Trophoblast cell (in vitro differentiated cells and primary cell): ENCODE measurements around the gene MYO5A.
"Not testable (repeated sequence)": the region's sequence is repeated elsewhere in the genome, so short reads cannot be mapped to it uniquely, and the experiment has no call there.

Experiments
- DNase-seq, 2 donors: peaks; one replicate each; pipeline ENCODE4 v3.0.0-alpha.2; 2016
- H2AFZ ChIP-seq: 2 replicates; pipeline ENCODE4 v1.6.1; 2013; ENCODE audit warnings: low read length, moderate library complexity, mild to moderate bottlenecking; ENCODE audit not compliant: insufficient read depth, poor library complexity
- H2AK5ac ChIP-seq: 2 replicates; pipeline ENCODE4 v1.6.1; 2013; ENCODE audit warnings: mild to moderate bottlenecking, low read length
- H2BK120ac ChIP-seq: 2 replicates; pipeline ENCODE4 v1.6.1; 2013; ENCODE audit warnings: low read length, mild to moderate bottlenecking, moderate library complexity; ENCODE audit not compliant: insufficient read depth, poor library complexity
- H2BK12ac ChIP-seq: 2 replicates; pipeline ENCODE4 v1.6.1; 2013; ENCODE audit warnings: mild to moderate bottlenecking, low read length, moderate library complexity
- H2BK5ac ChIP-seq: 2 replicates; pipeline ENCODE4 v1.6.1; 2013; ENCODE audit warnings: low read length, low read depth, moderate library complexity, mild to moderate bottlenecking; ENCODE audit not compliant: poor library complexity
- H3K14ac ChIP-seq: 2 replicates; pipeline ENCODE4 v1.6.1; 2013; ENCODE audit warnings: mild to moderate bottlenecking, low read length
- H3K18ac ChIP-seq: 2 replicates; pipeline ENCODE4 v1.6.1; 2013; ENCODE audit warnings: mild to moderate bottlenecking, low read length
- H3K23ac ChIP-seq: 2 replicates; pipeline ENCODE4 v1.6.1; 2013; ENCODE audit warnings: low read length
- H3K27ac ChIP-seq: 2 replicates; pipeline ENCODE4 v1.5.1; 2013; ENCODE audit warnings: low read depth, mild to moderate bottlenecking, inconsistent platforms, low read length, moderate library complexity
- H3K27me3 ChIP-seq: 2 replicates; pipeline ENCODE4 v1.6.1; 2013; ENCODE audit warnings: inconsistent platforms, mild to moderate bottlenecking, low read length, moderate library complexity; ENCODE audit not compliant: insufficient read depth
- H3K36me3 ChIP-seq, 2 experiments: 1 replicate in 1 of 2; 2 replicates in 1 of 2; pipeline ENCODE4 v1.6.1; 2013; ENCODE audit warnings: low read length in 2 of 2, mild to moderate bottlenecking in 2 of 2, moderate library complexity in 1 of 2; ENCODE audit not compliant: insufficient read depth in 2 of 2, control insufficient read depth in 1 of 2
- H3K4ac ChIP-seq: 2 replicates; pipeline ENCODE4 v1.6.1; 2013; ENCODE audit warnings: low read depth, mild to moderate bottlenecking, low read length, moderate library complexity
- H3K4me1 ChIP-seq, 2 experiments: 1 replicate in 1 of 2; 2 replicates in 1 of 2; pipeline ENCODE4 v1.6.1; 2013; ENCODE audit warnings: low read length in 2 of 2, mild to moderate bottlenecking in 2 of 2, moderate library complexity in 1 of 2; ENCODE audit not compliant: insufficient read depth in 2 of 2, control insufficient read depth in 1 of 2
- H3K4me2 ChIP-seq: 2 replicates; pipeline ENCODE4 v1.6.1; 2013; ENCODE audit warnings: inconsistent platforms, mild to moderate bottlenecking, low read length, moderate library complexity
- H3K4me3 ChIP-seq: 2 replicates; pipeline ENCODE4 v1.5.1; 2013; ENCODE audit warnings: mild to moderate bottlenecking, low read depth, low read length, inconsistent platforms
- H3K79me1 ChIP-seq: one replicate; pipeline ENCODE4 v1.6.1; 2013; ENCODE audit warnings: low read length
- H3K79me2 ChIP-seq: 2 replicates; pipeline ENCODE4 v1.6.1; 2013; ENCODE audit warnings: low read length, mild to moderate bottlenecking; ENCODE audit not compliant: control insufficient read depth, insufficient read depth, poor library complexity
- H3K9ac ChIP-seq: 2 replicates; pipeline ENCODE4 v1.6.1; 2013; ENCODE audit warnings: mild to moderate bottlenecking, low read length
- H3K9me3 ChIP-seq: 2 replicates; pipeline ENCODE4 v1.6.1; 2013; ENCODE audit warnings: low read depth, mild to moderate bottlenecking, control low read depth, inconsistent platforms, low read length; ENCODE audit not compliant: insufficient read depth
- H4K12ac ChIP-seq: 2 replicates; pipeline ENCODE4 v1.6.1; 2013; ENCODE audit warnings: low read depth, mild to moderate bottlenecking, low read length, moderate library complexity
- H4K8ac ChIP-seq: 2 replicates; pipeline ENCODE4 v1.6.1; 2013; ENCODE audit warnings: low read depth, mild to moderate bottlenecking, low read length, moderate library complexity
- H4K91ac ChIP-seq: one replicate; pipeline ENCODE4 v1.6.1; 2013; ENCODE audit warnings: low read depth, mild to moderate bottlenecking, low read length, moderate library complexity
- WGBS: extraction: QIAGEN DNeasy Blood & Tissue Kit; methylation state at CpG from one replicate; pipeline ENCODE4 v1.1.7; 2013; ENCODE audit warnings: missing lambda C conversion rate; ENCODE audit not compliant: insufficient read length, insufficient coverage; ENCODE audit errors: extremely low coverage; 5-methylcytosine and 5-hydroxymethylcytosine counted together

MYO5A gene

GRCh38 chr15:52574623-52575022 lies 45.9 kb upstream of the MYO5A start:
- H3K18ac ChIP-seq, H3K4ac ChIP-seq, H3K23ac ChIP-seq, H4K12ac ChIP-seq, H3K27me3 ChIP-seq, H2AK5ac ChIP-seq, H3K4me1 ChIP-seq, H3K14ac ChIP-seq, H4K91ac ChIP-seq, H3K79me1 ChIP-seq, H3K9me3 ChIP-seq, H2BK120ac ChIP-seq, DNase-seq, H3K4me2 ChIP-seq, H2BK5ac ChIP-seq, H4K8ac ChIP-seq, H3K9ac ChIP-seq, H2AFZ ChIP-seq, H2BK12ac ChIP-seq, H3K4me3 ChIP-seq, H3K79me2 ChIP-seq, H3K27ac ChIP-seq, H3K36me3 ChIP-seq: not testable (repeated sequence)
- no CpG with 5 or more reads among the region's 3 CpGs for WGBS

DNA sequence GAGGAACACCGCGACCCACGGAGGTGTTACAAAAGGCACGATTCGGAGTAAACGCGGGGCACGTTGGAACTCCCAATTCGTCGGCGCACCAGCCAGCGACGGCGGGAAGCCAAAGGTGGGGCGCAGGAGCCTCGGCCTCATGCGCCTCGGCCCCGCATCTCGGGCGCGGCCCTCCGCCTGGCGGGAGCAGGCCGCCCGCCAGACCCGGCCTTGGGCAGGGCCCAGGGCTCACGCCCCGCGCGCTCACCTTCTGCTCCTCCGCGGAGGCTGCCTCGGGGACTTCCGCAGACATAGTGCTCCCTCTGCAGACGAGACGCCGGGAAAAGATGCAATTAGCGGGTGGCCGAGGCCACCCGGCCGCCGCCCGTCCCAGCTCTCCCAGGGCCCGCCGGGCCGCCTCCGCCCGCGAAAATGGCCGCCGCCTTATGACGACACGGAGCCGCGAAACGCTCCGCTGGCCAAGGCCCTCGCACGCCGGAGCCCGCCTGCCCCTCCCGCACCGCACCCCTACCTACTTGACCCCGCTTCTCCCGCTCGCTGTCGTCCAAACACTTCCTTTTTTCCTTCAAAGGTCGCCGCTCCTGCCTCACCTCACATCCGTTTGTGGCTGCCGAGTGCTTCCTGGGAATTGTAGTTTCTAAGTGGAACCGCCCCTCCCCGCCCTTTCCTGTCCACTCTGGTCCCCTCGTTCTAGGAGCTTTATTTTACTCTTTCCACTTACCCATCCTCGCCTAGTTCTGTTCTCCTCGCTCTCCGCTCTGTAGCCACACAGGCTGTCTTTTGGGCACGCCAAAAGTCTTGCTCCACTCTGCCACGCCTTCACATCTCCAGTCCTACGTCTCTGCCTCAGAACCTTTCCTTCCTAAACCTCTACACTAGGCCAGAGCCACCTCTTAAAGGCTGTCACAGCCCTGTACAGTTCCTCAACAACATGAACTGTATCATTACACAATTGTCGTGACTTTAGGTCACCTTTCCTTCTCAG lies 40.2 kb upstream of the MYO5A start, which contains the start of gene ARPP19:
Gene ARPP19, minus strand, starts transcription at position 430 of the 985 bp plus-strand sequence. Its CDS starts 138 bp downstream, at position 292.
- no CpG with 5 or more reads among the region's 82 CpGs for WGBS
- peak within 1 kb of the TSS; percentile 77 for H3K14ac ChIP-seq
- peak within 1 kb of the TSS; percentile 84 for H3K27ac ChIP-seq
- peaks cover 0 to 2% of the 10 kb centered on the region in 2 experiments for H3K36me3 ChIP-seq
- H3K27me3 ChIP-seq: no peaks in the 10 kb centered on the region
- peak within 1 kb of the TSS; percentile 85 for H3K18ac ChIP-seq
- H2BK12ac ChIP-seq: no peak within 1 kb of the TSS
- peak within 1 kb of the TSS; percentile 76 for H4K12ac ChIP-seq
- peak; percentile 67 to 82 for DNase-seq
- H4K91ac ChIP-seq: peak within 1 kb of the TSS; percentile 81
- H3K79me2 ChIP-seq: peaks cover 20% of the 10 kb centered on the region
- H3K4me3 ChIP-seq: peak within 1 kb of the TSS; percentile 94
- peak within 1 kb of the TSS; percentile 54 for H2BK120ac ChIP-seq
- peak within 1 kb of the TSS; percentile 62 for H2BK5ac ChIP-seq
- peak within 1 kb of the TSS; percentile 85 for H2AFZ ChIP-seq
- H3K4me2 ChIP-seq: peak within 1 kb of the TSS; percentile 93
- H4K8ac ChIP-seq: peak within 1 kb of the TSS; percentile 92
- peak within 1 kb of the TSS; percentile 71 for H3K23ac ChIP-seq
- H3K79me1 ChIP-seq: peaks cover 12% of the 10 kb centered on the region
- H3K4me1 ChIP-seq: peaks cover 3 to 5% of the 10 kb centered on the region in 2 experiments
- peak within 1 kb of the TSS; percentile 71 for H2AK5ac ChIP-seq
- peak within 1 kb of the TSS; percentile 84 for H3K4ac ChIP-seq
- no peaks in the 10 kb centered on the region for H3K9me3 ChIP-seq
- H3K9ac ChIP-seq: peak within 1 kb of the TSS; percentile 98

DNA sequence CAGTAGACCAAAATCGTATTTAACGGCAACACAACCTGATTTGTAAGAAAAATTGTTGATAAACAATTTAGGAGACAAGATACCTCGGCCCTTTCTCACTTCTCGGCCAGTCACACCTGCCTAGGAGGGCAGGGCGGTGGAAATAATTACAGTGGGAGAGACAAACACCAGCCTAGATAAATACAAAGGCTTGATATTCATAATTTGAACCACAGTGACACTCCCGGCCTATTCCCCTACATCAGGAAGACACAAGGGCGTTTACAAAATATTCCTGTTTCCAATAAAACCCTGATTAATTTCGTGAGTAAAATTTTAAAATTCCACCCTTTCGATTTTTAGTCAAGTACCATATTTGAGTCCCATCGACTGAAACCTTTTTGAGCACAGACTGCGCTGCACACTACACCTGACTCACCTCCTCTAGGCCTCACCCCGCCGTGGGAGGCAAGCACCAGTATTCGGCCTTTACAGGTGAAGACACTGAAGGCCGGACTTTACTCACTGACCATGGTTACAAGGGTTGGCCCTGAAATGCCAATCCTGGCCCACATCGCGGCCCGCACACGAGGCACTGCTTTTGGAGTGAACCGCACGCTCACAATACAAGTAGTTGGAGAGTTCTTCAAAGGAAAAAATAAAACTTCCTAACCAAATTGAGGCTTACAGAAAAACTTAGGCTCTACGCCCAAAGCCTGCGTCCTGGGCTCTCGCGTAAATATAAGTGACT lies 39.4 kb upstream of the MYO5A start:
- Histone ChIP-seq H2AK5ac (peak overlapping the region; percentile 71), H4K12ac (peak overlapping the region; percentile 77), H3K9ac (peak overlapping the region; percentile 98), H3K36me3 (peaks cover 0 to 2% of the 10 kb centered on the region in 2 experiments), H3K4ac (peak overlapping the region; percentile 84), H3K23ac (peak overlapping the region; percentile 71), H4K8ac (peak overlapping the region; percentile 92), H3K4me1 (peaks cover 3 to 5% of the 10 kb centered on the region in 2 experiments), H3K18ac (peak overlapping the region; percentile 85), H3K4me2 (peak overlapping the region; percentile 93), H3K79me1 (peaks cover 12% of the 10 kb centered on the region), H3K27me3 (no peaks in the 10 kb centered on the region), H2BK12ac (no peak overlapping the region), H3K27ac (peak overlapping the region; percentile 84), H2BK5ac (peak overlapping the region; percentile 62), H4K91ac (peak overlapping the region; percentile 81), H2AFZ (peak overlapping the region; percentile 53), H2BK120ac (peak overlapping the region; percentile 54), H3K14ac (peak overlapping the region; percentile 77), H3K79me2 (peaks cover 20% of the 10 kb centered on the region), H3K9me3 (no peaks in the 10 kb centered on the region), H3K4me3 (peak overlapping the region; percentile 94)
- peak; percentile 67 to 74 for DNase-seq
- WGBS: no CpG with 5 or more reads among the region's 25 CpGs

DNA sequence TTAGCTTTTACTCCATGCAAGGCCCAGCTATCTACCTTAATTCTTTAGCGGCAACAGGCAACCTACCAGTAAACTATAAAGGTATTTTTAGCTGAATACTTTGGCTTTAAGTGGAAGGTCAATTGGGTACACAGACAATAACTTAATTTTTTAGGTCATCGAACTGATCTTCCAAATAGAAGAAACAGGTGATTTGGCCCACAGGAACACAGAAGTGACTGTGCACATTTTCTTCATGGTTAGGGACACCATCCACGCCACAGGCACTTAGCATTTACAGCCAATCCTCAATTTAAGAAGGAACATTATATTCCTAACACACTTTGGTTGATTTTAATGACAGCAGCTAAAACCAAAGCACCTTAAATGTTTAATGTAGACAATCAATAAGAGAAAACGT lies 38.2 kb upstream of the MYO5A start:
- Histone ChIP-seq H2BK5ac (no peak overlapping the region), H3K9me3 (no peaks in the 10 kb centered on the region), H4K12ac (no peak overlapping the region), H3K27me3 (no peaks in the 10 kb centered on the region), H3K4me1 (peaks cover 3 to 5% of the 10 kb centered on the region in 2 experiments), H4K91ac (no peak overlapping the region), H3K79me2 (peaks cover 22% of the 10 kb centered on the region), H3K9ac (no peak overlapping the region), H2AK5ac (no peak overlapping the region), H2BK12ac (no peak overlapping the region), H2BK120ac (no peak overlapping the region), H3K23ac (no peak overlapping the region), H4K8ac (no peak overlapping the region), H3K4ac (peak overlapping the region; percentile 96), H3K36me3 (peaks cover 3 to 4% of the 10 kb centered on the region in 2 experiments), H3K79me1 (peaks cover 12% of the 10 kb centered on the region), H3K27ac (no peak overlapping the region), H3K14ac (no peak overlapping the region), H3K18ac (no peak overlapping the region), H3K4me3 (no peak overlapping the region), H3K4me2 (peak overlapping the region; percentile 49), H2AFZ (no peak overlapping the region)
- no peak for DNase-seq
- no CpG with 5 or more reads among the region's 4 CpGs for WGBS
